Endothelial cell of coronary artery (primary cell): ENCODE measurements around the gene ARHGAP15. TPM values are rescaled to one million over a fixed set of nuclear protein-coding genes. Genes with fewer than 3 reads are reported as not detected.

Source experiments
- total RNA-seq: library from RNA; depleted of rRNA; stranded (reverse); fragments of >200 nt; gene quantifications from 2 replicates; pipeline ENCODE4 v1.2.3, GENCODE V29; 2014

The ARHGAP15 gene
- total RNA-seq, result not detected in 2 replicates

GRCh38 chr2:143128681-143129580 is at the start of gene ARHGAP15:
TSS of gene ARHGAP15 (plus strand) at chr2:143129419.

